K562 (cell line): ENCODE measurements around the gene CDKN2D. TPM values are rescaled to one million over a fixed set of nuclear protein-coding genes. Genes with fewer than 3 reads are reported as not detected.

ENCODE experiments used
- ATAC-seq: fragments of 200-7000 bp; cut with Tn5 transposase; 3 replicates; pipeline ENCODE4 v1.9.1; 2020; ENCODE audit warnings: moderate library complexity
- BruUV-seq: library from RNA; stranded (reverse); fragments of 400-500 nt; replicated peaks from 2 replicates; lab custom pipeline; 2021; lab: Mats Ljungman, UMichigan
- CTCF ChIA-PET: fragments of 300-600 bp; formaldehyde crosslinking; extraction: SDS; loops from one replicate; lab custom pipeline; 2021; ENCODE audit warnings: low intra/inter-chr PET ratio; lab: Yijun Ruan, JAX
- POLR2A ChIA-PET: fragments of 300-600, 350-650 bp; sonication (Branson Sonifier 250); formaldehyde crosslinking; extraction: SDS; loops from one replicate; lab custom pipeline; 2021; ENCODE audit warnings: antibody characterized with exemption, inconsistent platforms; lab: Yijun Ruan, JAX
- DNase-seq, 4 experiments: peaks; one replicate each; pipeline versions ENCODE4 v3.0.0 to v3.0.0-alpha.2; 2011 to 2018; ENCODE audit warnings: low spot score in 3 of 4, mixed read lengths in 3 of 4; ENCODE audit errors: extremely low read depth in 1 of 4
- FAIRE-seq: peaks from 2 replicates; lab custom pipeline; 2011; peaks lifted over from hg19 to GRCh38; lab: Jason Lieb, UNC
- H2AFZ ChIP-seq: 2 replicates; pipeline ENCODE4 v1.6.0; 2011; ENCODE audit warnings: low read depth, low read length, control low read depth, inconsistent platforms
- H3K27ac ChIP-seq: fragments of 200-600 bp; 3 replicates; pipeline ENCODE4 v1.8.0; 2011; ENCODE audit warnings: low read depth, mild to moderate bottlenecking, control low read depth, inconsistent platforms, low read length, moderate library complexity, mixed read lengths; ENCODE audit errors: extremely low read depth
- H3K27me3 ChIP-seq, 2 experiments: fragments of 300-600 bp in 1 of 2; 2 replicates in 1 of 2; 3 replicates in 1 of 2; pipeline versions ENCODE4 v1.6.0 to v1.8.0; 2011; ENCODE audit warnings: inconsistent platforms in 2 of 2, low read length in 2 of 2, mild to moderate bottlenecking in 1 of 2, mixed read lengths in 1 of 2, moderate library complexity in 1 of 2; ENCODE audit not compliant: control insufficient read depth in 2 of 2, insufficient read depth in 2 of 2
- H3K36me3 ChIP-seq: fragments of 300-600 bp; 3 replicates; pipeline ENCODE4 v1.8.0; 2011; ENCODE audit warnings: mild to moderate bottlenecking, low read length, inconsistent platforms; ENCODE audit not compliant: control insufficient read depth, insufficient read depth
- H3K4me1 ChIP-seq, 2 experiments: fragments of 200-600 bp in 1 of 2; replicated peaks in 1 of 2; 2 replicates in 1 of 2; 3 replicates in 1 of 2; pipeline versions ENCODE4 v1.5.1 to v1.8.0; 2011; ENCODE audit warnings: inconsistent platforms in 2 of 2, low read length in 2 of 2, mild to moderate bottlenecking in 1 of 2, mixed read lengths in 1 of 2, moderate library complexity in 1 of 2; ENCODE audit not compliant: control insufficient read depth in 2 of 2, insufficient read depth in 2 of 2
- H3K4me2 ChIP-seq: 2 replicates; pipeline ENCODE4 v1.6.1; 2011; ENCODE audit warnings: low read length, control low read depth, inconsistent platforms, mixed read lengths; ENCODE audit not compliant: insufficient read depth
- H3K4me3 ChIP-seq: fragments of 200-600 bp; sonication (generic), shearing (Covaris generic); 2 replicates; pipeline ENCODE4 v1.5.1; 2016; ENCODE audit warnings: control low read depth, inconsistent platforms
- H3K79me2 ChIP-seq: fragments of 200-600 bp; 3 replicates; pipeline ENCODE4 v1.8.0; 2011; ENCODE audit warnings: low read length, inconsistent platforms; ENCODE audit not compliant: control insufficient read depth, insufficient read depth
- H3K9ac ChIP-seq, 2 experiments: 2 replicates each; pipeline versions ENCODE4 v1.6.0 to v1.6.1; 2011; ENCODE audit warnings: low read depth in 2 of 2, low read length in 2 of 2, control low read depth in 1 of 2, inconsistent platforms in 1 of 2, mild to moderate bottlenecking in 1 of 2, mixed read lengths in 1 of 2; ENCODE audit not compliant: insufficient read depth in 1 of 2
- H3K9me1 ChIP-seq: one replicate; pipeline ENCODE4 v1.6.0; 2011; ENCODE audit warnings: inconsistent platforms, mild to moderate bottlenecking, low read length, moderate library complexity; ENCODE audit not compliant: control insufficient read depth, insufficient read depth
- H3K9me3 ChIP-seq: replicated peaks from 2 replicates; pipeline ENCODE4 v1.5.1; 2011; ENCODE audit warnings: low read depth, low read length, inconsistent platforms; ENCODE audit not compliant: control insufficient read depth, insufficient read depth
- H4K20me1 ChIP-seq: replicated peaks from 2 replicates; pipeline ENCODE4 v1.6.1; 2011; ENCODE audit warnings: low read length, inconsistent platforms, mixed read lengths; ENCODE audit not compliant: control insufficient read depth, insufficient read depth
- ETV6 ChIP-seq, 3 experiments: fragments of 150-350 bp in 1 of 3; sonication (generic) in 1 of 3; formaldehyde crosslinking in 1 of 3; IDR thresholded peaks; 2 replicates each; pipeline versions ENCODE4 v1.6.1 to v1.8.0; 2014 to 2022; ENCODE audit warnings: borderline replicate concordance in 2 of 3, low read depth in 2 of 3, antibody characterized with exemption in 1 of 3, low read length in 1 of 3, mild to moderate bottlenecking in 1 of 3, missing genetic modification reagents in 1 of 3
- GABPA ChIP-seq: fragments of 200-800 bp; sonication (Bioruptor generic); conservative IDR thresholded peaks from 2 replicates; pipeline ENCODE4 v1.6.1; 2016; ENCODE audit warnings: low read depth, missing genetic modification characterization, missing compliant biosample characterization
- MTA1 ChIP-seq: fragments of 450-650 bp; IDR thresholded peaks from 2 replicates; pipeline ENCODE4 v1.6.1; 2017; ENCODE audit warnings: borderline replicate concordance
- PML ChIP-seq: IDR thresholded peaks from 2 replicates; pipeline ENCODE4 v1.6.1; 2012; ENCODE audit warnings: low read length, inconsistent platforms
- SP1 ChIP-seq: sonication (generic); formaldehyde crosslinking; IDR thresholded peaks from 2 replicates; pipeline ENCODE4 v1.8.1; 2022; ENCODE audit warnings: mild to moderate bottlenecking, missing genetic modification reagents
- TEAD4 ChIP-seq, 2 experiments: sonication (generic) in 1 of 2; formaldehyde crosslinking in 1 of 2; IDR thresholded peaks; 2 replicates each; pipeline versions ENCODE4 v1.6.1 to v1.8.0; 2012 to 2022; ENCODE audit warnings: borderline replicate concordance in 1 of 2, inconsistent platforms in 1 of 2, low read length in 1 of 2, mild to moderate bottlenecking in 1 of 2, missing genetic modification reagents in 1 of 2
- TFAM ChIP-seq: fragments of 250-450 bp; sonication (Bioruptor Pico); conservative IDR thresholded peaks from 2 replicates; pipeline ENCODE4 v1.5.0; 2021; ENCODE audit warnings: mild to moderate bottlenecking, moderate library complexity
- TRIM24 ChIP-seq, 2 experiments: fragments of 450-650 bp; IDR thresholded peaks; 2 replicates each; pipeline ENCODE4 v1.6.1; 2016
- YY1 ChIP-seq, 3 experiments: IDR thresholded peaks; 2 replicates each; pipeline ENCODE4 v1.6.1; 2011; ENCODE audit warnings: low read length in 2 of 3, mild to moderate bottlenecking in 2 of 3, moderate library complexity in 2 of 3, borderline replicate concordance in 1 of 3, control low read depth in 1 of 3, low read depth in 1 of 3; ENCODE audit not compliant: insufficient read depth in 3 of 3, insufficient replicate concordance in 2 of 3, control insufficient read depth in 1 of 3, insufficient read length in 1 of 3; ENCODE audit errors: extremely low read depth in 1 of 3
- ZNF121 ChIP-seq: sonication (generic); formaldehyde crosslinking; conservative IDR thresholded peaks from 2 replicates; pipeline ENCODE4 v1.8.0; 2022; ENCODE audit warnings: missing genetic modification reagents
- ZNF707 ChIP-seq: fragments of 250-450 bp; sonication (Bioruptor Pico); conservative IDR thresholded peaks from 2 replicates; pipeline ENCODE4 v1.8.0; 2022; ENCODE audit warnings: inconsistent platforms, mild to moderate bottlenecking, moderate library complexity
- WGBS: fragments of 100-300 bp; shearing (Covaris generic); methylation state at CpG from one replicate; pipeline ENCODE4 v1.1.6; 2016; ENCODE audit warnings: low coverage, mixed read lengths; ENCODE audit not compliant: insufficient coverage; ENCODE audit errors: missing lambda C conversion rate; 5-methylcytosine and 5-hydroxymethylcytosine counted together
- in situ Hi-C: fragments of 300-500 bp; cut with MboI; formaldehyde crosslinking; loops from 4 replicates; pipeline ENCODE4 v1.15.0; 2018; ENCODE audit warnings: inconsistent platforms, mixed read lengths
- intact Hi-C: fragments of 100-400 bp; cut with micrococcal nuclease; formaldehyde crosslinking; loops from 2 replicates; pipeline ENCODE4 v1.14.2; 2022
- polyA plus RNA-seq, 8 experiments: library from polyadenylated mRNA; depleted of rRNA in 4 of 8; stranded (reverse) in 5 of 8; unstranded in 3 of 8; fragments of >200 nt; fragmentation: Nextera tagmentation in 2 of 8; fragmentation: Illumina TruSeq in 1 of 8; extraction: Ambion mirVana in 2 of 8; extraction: Trizol in 1 of 8; gene quantifications; 2 replicates each; pipeline versions ENCODE4 v1.2.1 to v1.2.3, GENCODE V29; 2011 to 2014; ENCODE audit warnings: inconsistent platforms in 1 of 8, missing spikeins in 1 of 8
- total RNA-seq, 7 experiments: library from RNA; depleted of rRNA in 6 of 7; stranded (reverse); fragments of >200 nt in 6 of 7; fragmentation: Illumina TruSeq in 2 of 7; extraction: Trizol in 2 of 7; gene quantifications; 2 replicates each; pipeline versions ENCODE4 v1.2.1 to v1.2.3, GENCODE V29; 2011 to 2021; ENCODE audit warnings: low replicate concordance in 1 of 7
- TF ChIP-seq, protein P1 (sequence below): fragments of 200-800 bp; sonication (Bioruptor generic); IDR thresholded peaks from 2 replicates; pipeline ENCODE4 v1.6.1; 2017; ENCODE audit warnings: missing genetic modification characterization, missing compliant biosample characterization
- TF ChIP-seq, protein P2 (sequence below), 2 experiments: fragments of 250-450 bp in 1 of 2; fragments of 450-650 bp in 1 of 2; sonication (Bioruptor Pico) in 1 of 2; IDR thresholded peaks; 2 replicates each; pipeline versions ENCODE4 v1.6.1 to v1.8.0; 2016 to 2021; ENCODE audit warnings: mild to moderate bottlenecking in 2 of 2, moderate library complexity in 2 of 2, missing compliant biosample characterization in 1 of 2, missing genetic modification characterization in 1 of 2

Gene CDKN2D
- total and polyA plus RNA-seq, 9 of the 15 experiments (the other 6 are each of a cell fraction or from before 2014, with no cell fraction given) = 0.41 to 8.2 (median 3.7) TPM

DNA sequence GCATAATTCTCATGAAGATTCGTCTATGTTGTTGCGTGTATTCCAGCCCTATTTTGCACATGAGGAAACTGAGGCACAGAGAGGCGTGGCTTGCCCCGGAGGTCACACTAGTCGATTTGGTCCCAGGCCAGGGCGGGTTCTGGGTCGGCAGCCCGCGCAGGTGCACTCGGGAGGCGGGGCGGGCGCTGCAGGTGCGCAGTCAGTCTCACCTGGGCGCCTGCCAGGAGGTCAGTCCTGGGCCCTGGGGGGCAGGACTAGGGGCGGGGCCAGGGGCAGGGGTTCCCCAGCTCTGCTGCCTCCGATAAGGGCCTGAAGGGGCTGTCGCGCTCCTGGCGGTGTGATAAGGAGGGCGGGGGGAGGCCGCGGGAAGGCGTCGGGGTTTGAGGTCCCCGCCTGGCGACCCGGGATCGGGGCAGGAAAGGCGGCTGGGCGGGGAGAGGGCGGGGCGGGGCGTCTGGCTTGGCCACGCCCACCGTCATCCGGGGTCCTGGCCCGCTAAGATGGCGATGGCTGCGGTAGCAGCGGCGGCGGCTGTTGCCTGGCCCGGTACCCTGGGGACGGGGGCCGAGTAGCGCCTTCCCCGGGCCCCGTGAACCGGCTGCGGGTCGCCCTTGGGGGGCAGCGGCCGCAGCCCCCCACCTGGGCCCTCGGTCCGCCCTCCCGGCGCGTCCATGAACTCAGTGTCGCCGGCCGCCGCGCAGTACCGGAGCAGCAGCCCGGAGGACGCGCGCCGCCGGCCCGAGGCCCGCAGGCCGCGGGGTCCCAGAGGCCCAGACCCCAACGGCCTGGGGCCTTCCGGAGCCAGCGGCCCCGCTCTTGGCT lies 25.1 kb downstream of the CDKN2D start, which contains the start of gene ATG4D:
TSS of gene ATG4D (plus strand) at position 485 of the 822 bp plus-strand sequence. CDS start at position 672, 187 bp downstream.
- ChIA-PET CTCF (no interaction called here), POLR2A (interaction anchor here (0.6 to 2.9 kb wide), 8 partner anchors 10 to 795 kb away, joined by 3 to 12 read pairs (median 3); partner anchors contain the start of gene KRI1)
- peaks cover 29% of the 10 kb centered on the region for H3K79me2 ChIP-seq
- under 1% methylated on average over 45 of the region's 79 CpGs for WGBS
- peak; percentile 87 for ATAC-seq
- peak within 1 kb of the TSS; percentile 97 for H3K9ac ChIP-seq
- peaks cover 4% of the 10 kb centered on the region for H4K20me1 ChIP-seq
- H3K27me3 ChIP-seq = no peaks in the 10 kb centered on the region
- in situ Hi-C loops = no loop called here
- peak within 1 kb of the TSS; percentile 90 for H3K27ac ChIP-seq
- peak; percentile 97 to 99 (median 99) for DNase-seq
- peak within 1 kb of the TSS; percentile 87 for H3K4me2 ChIP-seq
- no peaks in the 10 kb centered on the region for H3K9me3 ChIP-seq
- intact Hi-C loops = loop anchor here (1.0 to 5.0 kb wide), 3 partner anchors 22 to 39 kb away; no protein-coding TSS in a partner anchor
- H3K4me1 ChIP-seq = peaks cover 6 to 43% of the 10 kb centered on the region in 2 experiments; a peak in 4 of 5 replicates
- H3K4me3 ChIP-seq = peak within 1 kb of the TSS; percentile 97
- H2AFZ ChIP-seq = peak within 1 kb of the TSS; percentile 87
- no TSS peak for BruUV-seq
- H3K9me1 ChIP-seq = no peaks in the 10 kb centered on the region
- FAIRE-seq = peak; percentile 78
- H3K36me3 ChIP-seq = peaks cover 26% of the 10 kb centered on the region; the same call in 2 of the 3 replicates
- TF ChIP-seq, protein P1, sequence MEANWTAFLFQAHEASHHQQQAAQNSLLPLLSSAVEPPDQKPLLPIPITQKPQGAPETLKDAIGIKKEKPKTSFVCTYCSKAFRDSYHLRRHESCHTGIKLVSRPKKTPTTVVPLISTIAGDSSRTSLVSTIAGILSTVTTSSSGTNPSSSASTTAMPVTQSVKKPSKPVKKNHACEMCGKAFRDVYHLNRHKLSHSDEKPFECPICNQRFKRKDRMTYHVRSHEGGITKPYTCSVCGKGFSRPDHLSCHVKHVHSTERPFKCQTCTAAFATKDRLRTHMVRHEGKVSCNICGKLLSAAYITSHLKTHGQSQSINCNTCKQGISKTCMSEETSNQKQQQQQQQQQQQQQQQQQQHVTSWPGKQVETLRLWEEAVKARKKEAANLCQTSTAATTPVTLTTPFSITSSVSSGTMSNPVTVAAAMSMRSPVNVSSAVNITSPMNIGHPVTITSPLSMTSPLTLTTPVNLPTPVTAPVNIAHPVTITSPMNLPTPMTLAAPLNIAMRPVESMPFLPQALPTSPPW (CRISPR knock-in tag) = peak; percentile 98
- TF ChIP-seq TFAM (CRISPR knock-in tag) = no peak
- TF ChIP-seq YY1 (IDR thresholded peaks at IDR 0.05; ENCODE audit: borderline replicate concordance in 1 of 3, control insufficient read depth in 1 of 3, extremely low read depth in 1 of 3, insufficient read depth in 3 of 3, insufficient read length in 1 of 3, insufficient replicate concordance in 2 of 3, low read depth in 1 of 3, low read length in 2 of 3) = peak; percentile 72 to 95 (median 91)
- TF ChIP-seq, protein P2, sequence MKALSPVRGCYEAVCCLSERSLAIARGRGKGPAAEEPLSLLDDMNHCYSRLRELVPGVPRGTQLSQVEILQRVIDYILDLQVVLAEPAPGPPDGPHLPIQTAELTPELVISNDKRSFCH (CRISPR knock-in tag; IDR thresholded peaks at IDR 0.05) = no peak
- TF ChIP-seq, protein P2 (tag; IDR thresholded peaks at IDR 0.05) = 0 out of 2 replicates have a peak, but pooled peaks have one; percentile 41
- TF ChIP-seq TEAD4 (IDR thresholded peaks at IDR 0.05; ENCODE audit: low read length) = peak; percentile 90
- TF ChIP-seq TEAD4 (CRISPR knock-in tag; IDR thresholded peaks at IDR 0.05; ENCODE audit: borderline replicate concordance) = no peak
- TF ChIP-seq GABPA = peak; percentile 34; the same call in 1 of the 2 replicates
- peak; percentile 57 to 81; a peak in 3 of 4 replicates for TF ChIP-seq TRIM24 (IDR thresholded peaks at IDR 0.05)
- peak in 1 of 2 experiments; percentile 2; a peak in 1 of 4 replicates for TF ChIP-seq ETV6 (IDR thresholded peaks at IDR 0.05; ENCODE audit: borderline replicate concordance in 1 of 2, low read depth in 2 of 2, low read length in 1 of 2)
- no peak for TF ChIP-seq ETV6 (CRISPR knock-in tag; IDR thresholded peaks at IDR 0.05; ENCODE audit: borderline replicate concordance)
- peak; percentile 39; the same call in 1 of the 2 replicates for TF ChIP-seq PML
- no peak for TF ChIP-seq ZNF707 (CRISPR knock-in tag)
- 0 out of 2 replicates have a peak, but pooled peaks have one; percentile 18 for TF ChIP-seq MTA1
- TF ChIP-seq SP1 (CRISPR knock-in tag) = peak; percentile 85
- no peak for TF ChIP-seq ZNF121 (CRISPR knock-in tag)
